T-helper 2 cell treated with Interferon-gamma antibody and Interleukin-4, amounts not matched to agents 100 ng/mL and 5 ng/mL, for 36 hours (primary cell): ENCODE measurements around the gene LRP1-AS. TPM values are rescaled to one million over a fixed set of nuclear protein-coding genes. Genes with fewer than 3 reads are reported as not detected.

ENCODE experiments used
- intact Hi-C: fragments of 100-400 bp; cut with micrococcal nuclease; formaldehyde crosslinking; loops from one replicate; pipeline ENCODE4 v1.15.1; 2023
- total RNA-seq: library from RNA; stranded (reverse); gene quantifications from 2 replicates; pipeline ENCODE4 v1.2.3, GENCODE V29; 2022

Gene LRP1-AS
- total RNA-seq, 1 donor from 2014 or later = not detected

GRCh38 chr12:57180321-57180989, 33.0 kb upstream of the LRP1-AS start:
- intact Hi-C loops = no loop called here

GRCh38 chr12:57179331-57180086, 32.1 kb upstream of the LRP1-AS start:
- intact Hi-C loops = no loop called here

GRCh38 chr12:57178213-57178612, 30.8 kb upstream of the LRP1-AS start:
- intact Hi-C loops = no loop called here

- intact Hi-C loops = no loop called here
These were observed 29.9 kb upstream of the LRP1-AS start for GRCh38 chr12:57177354-57177753.

GRCh38 chr12:57176846-57177245, 29.4 kb upstream of the LRP1-AS start:
- intact Hi-C loops = no loop called here

GRCh38 chr12:57176139-57176477, 28.7 kb upstream of the LRP1-AS start:
- intact Hi-C loops = no loop called here

- intact Hi-C loops = no loop called here
These were observed 28.2 kb upstream of the LRP1-AS start for GRCh38 chr12:57175428-57176138.

GRCh38 chr12:57173683-57174082, 26.3 kb upstream of the LRP1-AS start:
- intact Hi-C loops = loop anchor here (1.0 kb wide), 1 partner anchor 49 kb away; no protein-coding TSS in a partner anchor

- intact Hi-C loops = loop anchor here (1.0 kb wide), 1 partner anchor 49 kb away; no protein-coding TSS in a partner anchor
These were observed 25.7 kb upstream of the LRP1-AS start for GRCh38 chr12:57173089-57173488.

GRCh38 chr12:57171668-57172067, 24.2 kb upstream of the LRP1-AS start:
- intact Hi-C loops = no loop called here

- intact Hi-C loops = no loop called here
These were observed 23.5 kb upstream of the LRP1-AS start for GRCh38 chr12:57170927-57171326.

- intact Hi-C loops = no loop called here
These were observed 23.0 kb upstream of the LRP1-AS start for GRCh38 chr12:57170408-57170807.

- intact Hi-C loops = no loop called here
These were observed 22.6 kb upstream of the LRP1-AS start for GRCh38 chr12:57169969-57170368.

- intact Hi-C loops = no loop called here
These were observed 21.8 kb upstream of the LRP1-AS start for GRCh38 chr12:57169046-57169795.

GRCh38 chr12:57168058-57168457, 20.6 kb upstream of the LRP1-AS start:
- intact Hi-C loops = no loop called here

GRCh38 chr12:57166971-57167371, 19.6 kb upstream of the LRP1-AS start:
- intact Hi-C loops = no loop called here

- intact Hi-C loops = no loop called here
These were observed 18.3 kb upstream of the LRP1-AS start for GRCh38 chr12:57165741-57166140.

- intact Hi-C loops = no loop called here
These were observed 17.7 kb upstream of the LRP1-AS start for GRCh38 chr12:57164966-57165625.

- intact Hi-C loops = no loop called here
These were observed 17.0 kb upstream of the LRP1-AS start for GRCh38 chr12:57164454-57164853.

GRCh38 chr12:57162553-57163125, 15.2 kb upstream of the LRP1-AS start:
- intact Hi-C loops = no loop called here

- intact Hi-C loops = no loop called here
These were observed 14.1 kb upstream of the LRP1-AS start for GRCh38 chr12:57161491-57161890.
